22Rv1 (cell line): ENCODE data around the gene CDC6.

ENCODE experiments used
- H3K27ac ChIP-seq: fragments of 450-650 bp; 2 replicates; pipeline ENCODE4 v1.5.1; 2017
- ZFX ChIP-seq: fragments of 450-650 bp; IDR thresholded peaks from 2 replicates; pipeline ENCODE4 v1.6.1; 2017; ENCODE audit warnings: antibody characterized with exemption, borderline replicate concordance
- TF ChIP-seq, protein P1 (sequence below): fragments of 450-650 bp; IDR thresholded peaks from 2 replicates; pipeline ENCODE4 v1.5.1; 2017; ENCODE audit warnings: mild to moderate bottlenecking

CDC6 gene

GRCh38 chr17:40349895-40350688 lies 62.4 kb downstream of the CDC6 start:
- TF ChIP-seq, protein P1, sequence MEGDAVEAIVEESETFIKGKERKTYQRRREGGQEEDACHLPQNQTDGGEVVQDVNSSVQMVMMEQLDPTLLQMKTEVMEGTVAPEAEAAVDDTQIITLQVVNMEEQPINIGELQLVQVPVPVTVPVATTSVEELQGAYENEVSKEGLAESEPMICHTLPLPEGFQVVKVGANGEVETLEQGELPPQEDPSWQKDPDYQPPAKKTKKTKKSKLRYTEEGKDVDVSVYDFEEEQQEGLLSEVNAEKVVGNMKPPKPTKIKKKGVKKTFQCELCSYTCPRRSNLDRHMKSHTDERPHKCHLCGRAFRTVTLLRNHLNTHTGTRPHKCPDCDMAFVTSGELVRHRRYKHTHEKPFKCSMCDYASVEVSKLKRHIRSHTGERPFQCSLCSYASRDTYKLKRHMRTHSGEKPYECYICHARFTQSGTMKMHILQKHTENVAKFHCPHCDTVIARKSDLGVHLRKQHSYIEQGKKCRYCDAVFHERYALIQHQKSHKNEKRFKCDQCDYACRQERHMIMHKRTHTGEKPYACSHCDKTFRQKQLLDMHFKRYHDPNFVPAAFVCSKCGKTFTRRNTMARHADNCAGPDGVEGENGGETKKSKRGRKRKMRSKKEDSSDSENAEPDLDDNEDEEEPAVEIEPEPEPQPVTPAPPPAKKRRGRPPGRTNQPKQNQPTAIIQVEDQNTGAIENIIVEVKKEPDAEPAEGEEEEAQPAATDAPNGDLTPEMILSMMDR: no peak
- no peak for TF ChIP-seq ZFX
- H3K27ac ChIP-seq: no peak overlapping the region

- H3K27ac ChIP-seq: no peak overlapping the region
- TF ChIP-seq ZFX: no peak
- TF ChIP-seq, protein P1: no peak
These were observed 63.1 kb downstream of the CDC6 start for GRCh38 chr17:40350689-40351358.

GRCh38 chr17:40351359-40352236 lies 63.9 kb downstream of the CDC6 start:
- TF ChIP-seq ZFX: no peak
- TF ChIP-seq, protein P1: no peak
- H3K27ac ChIP-seq: no peak overlapping the region

DNA sequence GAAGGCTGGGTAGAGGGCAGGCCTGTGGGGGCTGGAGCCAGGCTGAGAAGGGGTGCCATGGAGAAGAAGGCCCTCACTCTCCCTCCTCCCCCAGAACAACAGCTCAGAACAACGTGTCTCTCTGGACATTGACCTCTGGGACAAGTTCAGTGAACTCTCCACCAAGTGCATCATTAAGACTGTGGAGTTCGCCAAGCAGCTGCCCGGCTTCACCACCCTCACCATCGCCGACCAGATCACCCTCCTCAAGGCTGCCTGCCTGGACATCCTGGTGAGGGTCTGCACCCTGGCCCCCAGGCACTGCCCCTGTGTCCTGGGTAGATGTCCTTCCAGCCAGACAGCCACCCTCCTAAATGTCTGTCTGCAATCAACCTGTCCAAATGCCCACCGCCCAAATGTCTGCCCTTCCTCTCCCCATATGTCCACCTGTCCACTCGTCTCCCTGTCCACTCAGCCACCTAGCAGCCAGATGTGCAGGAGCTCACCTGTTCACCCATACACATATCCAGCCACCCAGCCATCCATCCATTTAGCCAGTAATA lies 64.6 kb downstream of the CDC6 start:
- no peak overlapping the region for H3K27ac ChIP-seq
- TF ChIP-seq, protein P1: no peak
- no peak for TF ChIP-seq ZFX

GRCh38 chr17:40352779-40353394 lies 65.2 kb downstream of the CDC6 start:
- no peak for TF ChIP-seq ZFX
- TF ChIP-seq, protein P1: no peak
- no peak overlapping the region for H3K27ac ChIP-seq
